ENCODE results near the gene TBX20. TPM values are rescaled to one million over a fixed set of nuclear protein-coding genes. Genes with fewer than 3 reads are reported as not detected.
"Not testable (repeated sequence)": the region's sequence is repeated elsewhere in the genome, so short reads cannot be mapped to it uniquely, and the experiment has no call there.

The TBX20 gene
- total RNA-seq, 2 experiments from 2014 or later, result 0.09 TPM; not detected in 1

- intact Hi-C loops (cut with DNase I, micrococcal nuclease), result loop anchor here in 1 of 2 experiments (5.0 kb wide), 3 partner anchors 67 to 352 kb away; partner anchors contain the start of gene TBX20
- H3K27me3 Mint-ChIP-seq, result peaks cover 29% of the 10 kb centered on the region
- H3K4me3 Mint-ChIP-seq; DNase-seq; ATAC-seq; H3K9me3 Mint-ChIP-seq (ENCODE audit: low read depth); POLR2A ChIA-PET; H3K27ac Mint-ChIP-seq; CTCF ChIA-PET; H3K36me3 Mint-ChIP-seq (ENCODE audit: low read depth): not testable (repeated sequence)
- H3K4me1 Mint-ChIP-seq, result peaks cover 19% of the 10 kb centered on the region
These were observed 68.9 kb downstream of the TBX20 start for GRCh38 chr7:35184961-35185360.

DNA sequence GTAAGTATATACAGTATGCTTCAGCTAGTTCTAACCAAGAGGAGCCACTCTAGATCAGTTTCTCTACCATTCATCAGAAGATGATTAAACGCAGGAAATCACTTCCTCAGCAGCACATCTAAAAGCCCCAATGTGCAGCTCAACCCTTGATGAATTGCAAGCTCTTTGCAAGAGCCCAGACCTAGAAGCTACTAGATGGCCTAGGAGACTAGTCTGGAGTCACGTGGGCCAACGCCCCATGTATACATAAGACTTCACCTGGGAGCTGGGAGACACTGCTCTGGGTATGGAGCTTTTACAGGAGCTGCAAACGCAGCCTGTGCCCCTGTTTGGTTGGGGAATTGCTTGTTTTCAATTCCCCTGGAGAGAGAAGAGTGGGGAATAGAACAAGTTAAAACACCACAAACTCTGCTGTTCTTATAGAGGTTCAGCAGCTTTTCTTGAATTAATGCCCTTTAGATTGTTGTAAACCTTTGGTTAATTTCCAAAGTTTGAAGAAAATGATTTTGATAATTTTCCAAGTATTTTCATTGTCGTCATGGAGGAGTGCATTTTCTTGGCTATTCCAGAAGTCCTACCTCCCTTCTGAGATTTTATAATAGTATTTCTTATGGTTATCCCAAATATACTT is 69.9 kb downstream of the TBX20 start:
- DNase-seq; H3K36me3 Mint-ChIP-seq (ENCODE audit: low read depth); H3K9me3 Mint-ChIP-seq (ENCODE audit: low read depth); intact Hi-C loops (cut with DNase I, micrococcal nuclease); ATAC-seq; H3K27ac Mint-ChIP-seq; POLR2A ChIA-PET; H3K4me3 Mint-ChIP-seq: not testable (repeated sequence)
- CTCF ChIA-PET, result interaction anchor here (0.6 to 1.0 kb wide), 2 partner anchors 170 to 352 kb away, joined by 3 read pairs; no protein-coding TSS in a partner anchor
- peaks cover 29% of the 10 kb centered on the region for H3K27me3 Mint-ChIP-seq
- H3K4me1 Mint-ChIP-seq, result peaks cover 19% of the 10 kb centered on the region

DNA sequence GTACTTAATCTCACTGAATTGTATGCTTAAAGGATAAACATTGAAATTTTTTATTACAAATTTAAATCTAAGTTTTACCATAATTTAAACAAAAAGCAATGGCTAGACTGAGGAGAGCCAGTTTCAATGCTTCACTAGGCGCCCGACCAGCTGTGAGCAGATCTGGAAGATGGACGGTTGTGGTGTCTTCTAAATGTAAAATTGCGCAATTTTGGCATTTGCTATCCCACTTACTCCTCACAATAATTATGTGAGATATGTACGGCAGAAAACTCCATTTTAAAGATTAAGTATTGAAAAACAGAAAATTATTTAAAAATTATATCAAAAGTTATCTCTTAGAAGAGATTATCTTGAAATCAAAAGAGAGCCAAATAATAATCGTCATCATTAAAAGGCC is 73.2 kb downstream of the TBX20 start:
- POLR2A ChIA-PET; CTCF ChIA-PET; H3K4me1 Mint-ChIP-seq; H3K27ac Mint-ChIP-seq; intact Hi-C loops (cut with DNase I, micrococcal nuclease); H3K9me3 Mint-ChIP-seq (ENCODE audit: low read depth); DNase-seq; H3K4me3 Mint-ChIP-seq; ATAC-seq; H3K36me3 Mint-ChIP-seq (ENCODE audit: low read depth): not testable (repeated sequence)
- peaks cover 17% of the 10 kb centered on the region for H3K27me3 Mint-ChIP-seq

DNA sequence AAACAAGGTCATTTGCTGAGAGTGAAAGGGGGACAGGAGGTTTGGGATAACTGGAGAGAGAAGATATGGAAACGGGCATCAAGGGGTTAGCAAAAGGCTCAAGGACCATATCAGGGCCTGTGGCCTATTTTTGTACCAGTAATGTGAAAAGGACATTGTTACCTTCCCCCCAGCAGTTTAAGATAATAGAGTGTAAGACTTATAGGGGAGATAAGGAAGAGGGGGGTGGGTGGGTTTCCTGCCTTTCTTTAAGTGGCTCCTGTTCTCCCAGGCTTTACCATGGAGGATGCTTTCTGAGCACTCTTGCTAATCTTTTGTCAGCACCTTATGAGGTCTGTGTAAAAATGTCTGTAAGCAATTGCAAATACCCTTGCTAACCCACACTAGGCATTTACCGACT is 80.7 kb downstream of the TBX20 start:
- H3K4me3 Mint-ChIP-seq; H3K4me1 Mint-ChIP-seq; H3K27ac Mint-ChIP-seq; DNase-seq; H3K9me3 Mint-ChIP-seq (ENCODE audit: low read depth); POLR2A ChIA-PET; ATAC-seq; H3K36me3 Mint-ChIP-seq (ENCODE audit: low read depth); CTCF ChIA-PET; intact Hi-C loops (cut with DNase I, micrococcal nuclease); H3K27me3 Mint-ChIP-seq: not testable (repeated sequence)

DNA sequence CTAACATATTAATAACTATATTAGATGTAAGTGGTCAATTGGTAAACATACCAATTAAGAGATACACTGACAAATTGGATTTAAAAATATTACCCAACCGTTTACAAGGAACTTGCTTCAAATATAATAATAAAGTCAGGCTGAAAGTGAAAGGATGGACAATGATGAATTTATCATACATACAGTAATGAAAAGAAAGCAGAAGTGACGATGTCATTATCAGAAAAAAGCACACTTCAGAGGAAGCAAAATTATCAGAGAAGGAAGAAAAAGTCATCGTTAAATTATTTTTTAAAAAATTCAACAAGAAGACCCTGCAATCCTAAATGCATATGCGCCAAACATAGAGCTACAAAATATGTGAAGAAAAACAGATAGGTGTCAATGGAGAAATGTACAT is 81.8 kb downstream of the TBX20 start:
- H3K27ac Mint-ChIP-seq; intact Hi-C loops (cut with DNase I, micrococcal nuclease); H3K36me3 Mint-ChIP-seq (ENCODE audit: low read depth); H3K4me1 Mint-ChIP-seq; H3K9me3 Mint-ChIP-seq (ENCODE audit: low read depth); CTCF ChIA-PET; POLR2A ChIA-PET; DNase-seq; H3K27me3 Mint-ChIP-seq; H3K4me3 Mint-ChIP-seq; ATAC-seq: not testable (repeated sequence)

GRCh38 chr7:35167658-35168057 is 86.2 kb downstream of the TBX20 start:
- DNase-seq; H3K27me3 Mint-ChIP-seq; CTCF ChIA-PET; H3K27ac Mint-ChIP-seq; intact Hi-C loops (cut with DNase I, micrococcal nuclease); POLR2A ChIA-PET; H3K4me3 Mint-ChIP-seq; H3K4me1 Mint-ChIP-seq; H3K9me3 Mint-ChIP-seq (ENCODE audit: low read depth); H3K36me3 Mint-ChIP-seq (ENCODE audit: low read depth); ATAC-seq: not testable (repeated sequence)

DNA sequence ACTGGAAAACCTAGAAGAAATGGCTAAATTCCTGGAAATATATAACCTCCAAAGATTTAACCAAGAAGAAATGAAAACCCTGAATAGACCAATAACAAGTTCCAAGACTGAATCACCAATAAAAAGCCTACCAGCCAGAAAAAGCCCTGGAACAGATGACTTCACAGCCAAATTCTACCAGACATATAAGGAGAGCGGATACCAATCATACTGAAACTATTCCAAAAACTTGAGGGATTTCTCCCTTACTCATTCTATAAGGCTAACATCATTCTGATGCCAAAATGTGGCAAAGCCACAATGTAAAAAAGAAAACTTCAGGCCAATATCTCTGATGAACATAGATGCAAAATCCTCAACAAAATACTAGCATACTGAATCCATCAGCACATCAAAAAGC is 86.7 kb downstream of the TBX20 start:
- H3K27ac Mint-ChIP-seq; POLR2A ChIA-PET; CTCF ChIA-PET; H3K27me3 Mint-ChIP-seq; H3K4me1 Mint-ChIP-seq; H3K36me3 Mint-ChIP-seq (ENCODE audit: low read depth); H3K9me3 Mint-ChIP-seq (ENCODE audit: low read depth); intact Hi-C loops (cut with DNase I, micrococcal nuclease); DNase-seq; H3K4me3 Mint-ChIP-seq; ATAC-seq: not testable (repeated sequence)

GRCh38 chr7:35161059-35161740 is 92.7 kb downstream of the TBX20 start:
- H3K4me1 Mint-ChIP-seq; H3K27ac Mint-ChIP-seq; POLR2A ChIA-PET; DNase-seq; H3K9me3 Mint-ChIP-seq (ENCODE audit: low read depth); intact Hi-C loops (cut with DNase I, micrococcal nuclease); H3K4me3 Mint-ChIP-seq; H3K36me3 Mint-ChIP-seq (ENCODE audit: low read depth); H3K27me3 Mint-ChIP-seq; ATAC-seq; CTCF ChIA-PET: not testable (repeated sequence)

Other genes starting within 250 kb of the TBX20 start
- 1 to 10 TPM; 6.9 to 8.1 TPM for gene DPY19L1, start 216.6 kb downstream of the TBX20 start, total RNA-seq